ENCODE results near the gene HOXA11.
A peak's percentile ranks its signal among the peaks of the same experiment; 100 is the strongest.

The HOXA11 gene

GRCh38 chr7:27171325-27171636 is 13.8 kb downstream of the HOXA11 start:
- DNase-seq (ENCODE audit: low read depth in 1 of 2, low spot score in 1 of 2): no peak

GRCh38 chr7:27170426-27171324 is 14.4 kb downstream of the HOXA11 start:
- DNase-seq (ENCODE audit: low read depth in 1 of 2, low spot score in 1 of 2): no peak

- DNase-seq (ENCODE audit: low read depth in 1 of 2, low spot score in 1 of 2): no peak
Measured at GRCh38 chr7:27169658-27170425, 15.2 kb downstream of the HOXA11 start.

DNA sequence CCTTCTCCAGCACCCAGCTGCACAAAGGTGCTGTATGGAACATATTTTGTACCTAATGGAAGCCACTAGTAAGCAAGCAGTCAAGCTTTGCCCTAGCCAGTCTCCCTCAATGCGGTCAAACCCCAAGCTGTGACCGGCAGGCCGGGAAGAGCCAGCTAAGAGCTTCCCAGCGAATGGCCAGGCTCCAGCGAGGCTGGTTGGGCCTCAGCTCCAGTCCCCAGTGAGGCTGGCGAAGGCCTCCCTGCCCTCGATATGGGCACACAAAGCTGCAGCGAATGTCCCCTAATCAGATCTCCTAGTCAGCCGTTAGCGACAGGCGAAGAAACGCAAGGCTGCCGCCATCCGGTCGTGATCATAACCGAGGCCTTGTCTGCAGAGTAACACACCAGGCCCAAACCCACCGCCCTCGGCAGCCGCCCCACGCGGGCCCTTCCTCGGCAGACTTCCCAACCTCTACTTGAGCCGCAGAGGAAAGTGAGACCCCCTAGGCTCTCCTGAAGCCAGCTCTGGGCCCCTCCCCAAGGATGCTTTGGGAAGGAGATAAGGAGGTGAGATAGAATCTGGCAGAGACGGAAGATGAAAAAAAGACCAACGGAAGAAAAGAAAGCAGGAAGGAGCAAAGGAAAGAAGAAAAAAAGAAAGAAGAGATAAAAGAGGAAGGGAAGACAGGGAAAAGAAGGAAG is 16.6 kb downstream of the HOXA11 start:
- DNase-seq (ENCODE audit: low read depth in 1 of 2, low spot score in 1 of 2): no peak

GRCh38 chr7:27167916-27168264 is 17.1 kb downstream of the HOXA11 start:
- DNase-seq (ENCODE audit: low read depth in 1 of 2, low spot score in 1 of 2): no peak

GRCh38 chr7:27166531-27167505 is 18.2 kb downstream of the HOXA11 start:
- DNase-seq (ENCODE audit: low read depth in 1 of 2, low spot score in 1 of 2): no peak

DNA sequence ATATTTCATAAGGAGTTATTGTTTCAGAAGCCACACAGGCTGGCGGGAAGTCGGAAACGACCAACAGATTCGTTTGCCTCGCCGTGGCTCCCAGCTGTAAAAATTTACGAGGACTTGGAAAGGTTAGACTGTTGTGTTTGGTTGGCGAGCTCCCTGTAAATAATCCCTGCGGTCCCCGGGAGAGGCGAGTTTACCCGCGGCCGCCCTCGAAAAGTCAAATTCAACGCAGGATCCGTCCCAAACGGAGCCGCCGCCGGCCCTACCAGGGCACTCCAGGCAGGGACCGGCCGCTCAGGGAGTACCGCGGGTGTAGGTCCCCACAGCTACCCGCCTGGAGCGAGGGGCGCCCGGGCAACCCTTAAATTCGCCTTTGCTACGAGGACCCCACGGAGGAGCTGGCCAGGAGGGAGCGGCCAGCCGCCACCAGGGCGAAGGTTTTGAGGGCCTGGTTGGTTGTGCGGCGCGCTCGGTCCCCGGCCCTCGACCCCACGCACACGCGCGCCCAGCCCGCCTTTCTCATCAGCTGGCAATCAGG is 19.0 kb downstream of the HOXA11 start:
- no peak for DNase-seq (ENCODE audit: low read depth in 1 of 2, low spot score in 1 of 2)

DNA sequence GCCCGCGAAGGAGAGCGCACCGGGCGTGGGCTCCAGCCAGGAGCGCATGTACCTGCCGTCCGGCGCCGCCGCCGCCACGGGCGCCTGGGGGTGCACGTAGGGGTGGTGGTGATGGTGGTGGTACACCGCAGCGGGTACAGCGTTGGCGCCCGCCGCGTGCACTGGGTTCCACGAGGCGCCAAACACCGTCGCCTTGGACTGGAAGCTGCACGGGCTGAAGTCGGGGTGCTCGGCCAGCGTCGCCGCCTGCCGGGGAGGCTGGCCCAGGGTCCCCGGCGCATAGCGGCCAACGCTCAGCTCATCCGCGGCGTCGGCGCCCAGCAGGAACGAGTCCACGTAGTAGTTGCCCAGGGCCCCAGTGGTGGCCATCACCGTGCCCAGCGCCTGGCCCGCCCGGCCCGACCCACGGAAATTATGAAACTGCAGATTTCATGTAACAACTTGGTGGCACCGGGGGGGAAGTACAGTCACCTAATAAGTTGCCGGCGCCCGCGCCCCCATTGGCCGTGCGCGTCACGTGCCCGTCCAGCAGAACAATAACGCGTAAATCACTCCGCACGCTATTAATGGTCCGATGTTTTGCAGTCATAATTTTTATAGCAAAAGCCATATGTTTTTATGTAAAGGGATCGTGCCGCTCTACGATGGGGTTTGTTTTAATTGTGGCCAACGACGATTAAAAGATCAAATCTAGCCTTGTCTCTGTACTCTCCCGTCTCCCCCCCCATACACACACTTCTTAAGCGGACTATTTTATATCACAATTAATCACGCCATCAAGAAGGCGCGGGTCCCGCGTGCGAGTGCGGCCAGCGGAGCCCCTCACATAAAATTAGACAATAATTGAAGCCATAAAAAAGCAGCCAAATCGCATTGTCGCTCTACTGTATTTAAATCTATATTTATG is 19.7 kb downstream of the HOXA11 start, which contains the start of gene HOXA9:
Gene HOXA9, minus strand, starts transcription at position 449 of the 907 bp plus-strand sequence. Its CDS starts 80 bp downstream, at position 369.
- DNase-seq (ENCODE audit: low read depth in 1 of 2, low spot score in 1 of 2): no peak

DNA sequence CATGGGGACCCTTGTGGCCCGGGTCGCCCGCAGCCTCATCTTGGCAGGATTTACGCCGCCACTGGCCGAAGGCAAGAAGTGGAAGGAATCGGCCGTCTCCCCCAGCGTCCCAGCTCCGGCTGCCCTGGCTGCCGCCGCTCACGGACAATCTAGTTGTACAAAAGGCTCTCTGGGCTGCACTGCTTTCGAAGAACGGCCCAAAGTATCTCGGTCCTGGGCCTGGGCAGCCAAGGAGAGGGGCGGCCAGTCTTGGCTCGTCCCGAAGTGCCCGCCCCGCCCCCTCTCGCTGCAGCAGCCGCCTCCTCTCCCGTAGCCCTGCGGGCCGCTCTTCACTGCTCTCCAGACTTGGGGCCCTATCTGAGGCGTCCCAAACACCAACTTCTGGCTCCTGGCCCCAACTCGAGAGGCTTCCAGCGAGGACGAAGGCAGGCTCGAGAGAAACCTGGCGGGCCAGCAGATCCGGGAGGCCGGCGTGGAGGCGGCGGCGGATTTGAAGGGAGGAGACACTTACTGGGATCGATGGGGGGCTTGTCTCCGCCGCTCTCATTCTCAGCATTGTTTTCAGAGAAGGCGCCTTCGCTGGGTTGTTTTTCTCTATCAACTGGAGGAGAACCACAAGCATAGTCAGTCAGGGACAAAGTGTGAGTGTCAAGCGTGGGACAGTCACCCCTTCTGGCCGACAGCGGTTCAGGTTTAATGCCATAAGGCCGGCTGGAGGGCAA is 20.5 kb downstream of the HOXA11 start:
- DNase-seq (ENCODE audit: low read depth in 1 of 2, low spot score in 1 of 2): no peak

DNA sequence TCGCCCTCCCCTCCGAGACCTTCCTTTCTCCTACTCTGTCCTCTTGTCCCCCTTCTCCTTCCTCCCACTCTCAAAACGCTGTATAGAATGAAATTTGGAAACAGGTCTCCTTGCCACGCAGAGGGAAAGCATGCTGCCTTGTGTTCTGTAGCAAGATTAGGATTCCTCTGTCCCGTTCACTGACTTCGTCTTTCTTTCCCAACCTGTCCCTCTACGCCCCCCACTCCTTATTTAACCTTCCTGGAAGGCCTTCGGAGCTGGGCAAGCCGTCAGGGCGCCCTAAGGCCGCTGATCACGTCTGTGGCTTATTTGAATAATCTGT is 21.0 kb downstream of the HOXA11 start:
- no peak for DNase-seq (ENCODE audit: low read depth in 1 of 2, low spot score in 1 of 2)

DNA sequence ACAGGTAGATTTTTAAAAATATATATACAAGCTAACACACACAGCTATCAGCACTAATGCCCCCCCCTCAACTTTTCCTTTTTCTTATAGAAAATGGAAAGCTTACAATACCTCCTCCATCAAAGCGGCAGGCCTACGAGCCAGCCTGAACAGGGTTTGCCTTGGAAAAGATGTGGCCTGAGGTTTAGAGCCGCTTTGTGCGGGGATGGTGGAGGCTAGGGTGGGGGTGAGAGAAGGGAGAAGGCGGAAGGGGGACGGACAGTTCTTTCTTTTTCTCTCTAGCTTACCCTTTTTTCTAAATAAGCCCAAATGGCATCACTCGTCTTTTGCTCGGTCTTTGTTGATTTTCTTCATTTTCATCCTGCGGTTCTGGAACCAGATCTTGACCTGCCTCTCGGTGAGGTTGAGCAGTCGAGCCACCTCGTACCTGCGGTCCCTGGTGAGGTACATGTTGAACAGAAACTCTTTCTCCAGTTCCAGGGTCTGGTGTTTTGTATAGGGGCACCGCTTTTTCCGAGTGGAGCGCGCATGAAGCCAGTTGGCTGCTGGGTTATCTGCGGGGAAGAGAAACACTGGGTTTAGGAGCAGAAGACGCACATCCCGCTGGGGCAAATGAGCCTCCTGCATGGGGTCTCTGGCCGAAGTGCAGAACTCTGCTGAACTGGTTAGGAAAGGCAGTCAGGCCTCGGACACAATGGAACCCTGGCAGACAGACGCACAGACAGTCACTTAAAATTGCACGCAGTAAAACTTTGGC is 21.6 kb downstream of the HOXA11 start:
- no peak for DNase-seq (ENCODE audit: low read depth in 1 of 2, low spot score in 1 of 2)

DNA sequence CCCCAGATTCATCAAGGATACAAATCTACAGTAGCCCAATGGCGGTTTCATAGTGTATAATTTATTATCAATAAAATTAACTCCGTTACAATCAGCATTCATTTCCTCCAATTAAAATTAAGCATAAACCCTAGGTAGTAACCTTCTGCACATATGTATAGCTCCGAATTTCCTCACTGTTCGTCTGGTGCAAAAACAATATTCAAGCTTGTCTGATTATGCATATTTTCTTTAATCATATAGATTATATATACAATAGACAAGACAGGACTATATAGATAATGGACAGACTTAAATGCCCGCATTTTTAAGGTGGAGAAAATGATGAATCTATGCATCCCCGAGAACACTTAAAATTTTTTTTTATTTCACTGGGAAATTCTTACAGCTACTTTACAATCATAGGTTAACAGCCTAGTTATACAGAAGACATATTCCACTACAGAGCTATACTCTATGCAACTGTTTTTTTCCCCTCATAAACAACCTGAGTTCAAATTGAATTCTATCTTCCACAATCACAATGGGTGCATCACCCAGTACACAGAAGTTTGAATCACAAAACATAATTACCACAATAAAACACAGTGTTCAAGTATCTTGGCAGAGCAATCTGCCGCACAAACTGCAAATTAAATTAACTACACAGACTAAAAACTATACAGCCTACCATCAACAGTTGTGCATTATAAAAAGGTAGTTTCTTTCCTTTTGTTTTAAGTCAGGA is 22.3 kb downstream of the HOXA11 start:
- no peak for DNase-seq (ENCODE audit: low read depth in 1 of 2, low spot score in 1 of 2)

GRCh38 chr7:27161721-27162560 is 23.1 kb downstream of the HOXA11 start:
- no peak for DNase-seq (ENCODE audit: low read depth in 1 of 2, low spot score in 1 of 2)

DNA sequence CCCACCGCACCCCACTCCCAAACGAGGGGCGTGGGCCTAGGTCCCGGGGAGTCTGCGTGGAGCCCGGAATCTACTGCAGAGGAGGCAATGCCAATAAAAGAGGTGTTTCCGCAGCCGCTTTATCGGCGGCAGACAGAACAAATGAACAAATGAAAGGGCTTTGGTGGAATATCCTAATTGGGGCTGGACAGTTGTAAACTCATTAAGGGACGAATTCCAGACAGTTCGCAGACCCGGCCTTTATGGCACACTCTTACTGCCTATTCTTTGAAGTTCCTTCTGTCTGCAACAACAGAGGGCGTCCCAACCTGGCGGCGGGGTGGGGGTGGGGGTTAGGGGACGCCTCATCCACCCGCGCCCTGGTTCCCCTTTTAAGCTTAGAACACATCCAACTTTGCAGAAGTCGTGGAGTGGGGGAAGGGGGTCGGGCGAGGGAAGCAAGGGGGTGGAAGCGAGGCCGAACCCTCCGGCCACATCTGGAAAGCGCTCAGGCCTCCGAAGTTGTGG is 23.8 kb downstream of the HOXA11 start:
- no peak for DNase-seq (ENCODE audit: low read depth in 1 of 2, low spot score in 1 of 2)

GRCh38 chr7:27160546-27161213 is 24.4 kb downstream of the HOXA11 start:
- DNase-seq (ENCODE audit: low read depth in 1 of 2, low spot score in 1 of 2): peak; percentile 81 to 84

DNA sequence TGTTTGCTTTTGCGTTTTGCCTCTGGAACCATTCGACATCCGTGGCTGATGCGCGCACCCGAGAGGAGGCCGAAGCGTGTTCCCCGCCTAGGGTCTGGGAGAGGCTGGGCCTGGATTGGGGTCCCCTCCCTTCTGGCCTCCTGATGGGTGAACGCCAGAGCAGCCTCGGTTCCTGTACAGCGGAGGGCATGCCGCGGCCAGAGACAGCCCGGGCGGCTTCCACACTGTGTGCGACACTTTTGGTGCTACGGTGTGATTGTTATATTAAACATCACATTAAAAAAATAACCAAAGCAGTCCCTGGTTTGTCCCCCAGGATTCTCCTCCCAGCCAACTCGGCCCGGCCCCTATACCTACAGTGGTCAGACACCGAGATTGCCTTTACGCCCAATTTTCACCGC is 24.9 kb downstream of the HOXA11 start:
- DNase-seq (ENCODE audit: low read depth in 1 of 2, low spot score in 1 of 2): no peak
